ENCODE results near the gene CORO2B. TPM values are rescaled to one million over a fixed set of nuclear protein-coding genes. Genes with fewer than 3 reads are reported as not detected.
"Not testable (repeated sequence)": the region's sequence is repeated elsewhere in the genome, so short reads cannot be mapped to it uniquely, and the experiment has no call there.

The CORO2B gene
- total RNA-seq, 1 experiment from 2014 or later = not detected

GRCh38 chr15:68603951-68604350 is 25.2 kb downstream of the CORO2B start:
- no peak for DNase-seq (ENCODE audit: extremely low read depth, low read depth)

GRCh38 chr15:68604840-68605478 is 26.2 kb downstream of the CORO2B start:
- DNase-seq (ENCODE audit: extremely low read depth, low read depth) = not testable (repeated sequence)

GRCh38 chr15:68606375-68606774 is 27.6 kb downstream of the CORO2B start:
- no peak for DNase-seq (ENCODE audit: extremely low read depth, low read depth)

- no peak for DNase-seq (ENCODE audit: extremely low read depth, low read depth)
These were observed 29.5 kb downstream of the CORO2B start for GRCh38 chr15:68608206-68608843.

- DNase-seq (ENCODE audit: extremely low read depth, low read depth) = no peak
These were observed 30.0 kb downstream of the CORO2B start for GRCh38 chr15:68608844-68609232.

- DNase-seq (ENCODE audit: extremely low read depth, low read depth) = no peak
These were observed 30.8 kb downstream of the CORO2B start for GRCh38 chr15:68609629-68610028.

- DNase-seq (ENCODE audit: extremely low read depth, low read depth) = no peak
These were observed 32.0 kb downstream of the CORO2B start for GRCh38 chr15:68610825-68611224.

- DNase-seq (ENCODE audit: extremely low read depth, low read depth) = no peak
These were observed 33.7 kb downstream of the CORO2B start for GRCh38 chr15:68612503-68612902.

GRCh38 chr15:68612979-68613740 is 34.4 kb downstream of the CORO2B start:
- no peak for DNase-seq (ENCODE audit: extremely low read depth, low read depth)

GRCh38 chr15:68614286-68615035 is 35.7 kb downstream of the CORO2B start:
- no peak for DNase-seq (ENCODE audit: extremely low read depth, low read depth)

- DNase-seq (ENCODE audit: extremely low read depth, low read depth) = no peak
These were observed 36.5 kb downstream of the CORO2B start for GRCh38 chr15:68615301-68615700.

GRCh38 chr15:68615811-68616210 is 37.0 kb downstream of the CORO2B start:
- DNase-seq (ENCODE audit: extremely low read depth, low read depth) = no peak

GRCh38 chr15:68616397-68616796 is 37.6 kb downstream of the CORO2B start:
- no peak for DNase-seq (ENCODE audit: extremely low read depth, low read depth)

- no peak for DNase-seq (ENCODE audit: extremely low read depth, low read depth)
These were observed 38.2 kb downstream of the CORO2B start for GRCh38 chr15:68617001-68617400.

GRCh38 chr15:68617777-68618176 is 39.0 kb downstream of the CORO2B start:
- no peak for DNase-seq (ENCODE audit: extremely low read depth, low read depth)

- no peak for DNase-seq (ENCODE audit: extremely low read depth, low read depth)
These were observed 39.6 kb downstream of the CORO2B start for GRCh38 chr15:68618394-68618793.

GRCh38 chr15:68618908-68619698 is 40.3 kb downstream of the CORO2B start:
- DNase-seq (ENCODE audit: extremely low read depth, low read depth) = no peak

- no peak for DNase-seq (ENCODE audit: extremely low read depth, low read depth)
These were observed 42.1 kb downstream of the CORO2B start for GRCh38 chr15:68620721-68621527.

GRCh38 chr15:68621535-68621934 is 42.7 kb downstream of the CORO2B start:
- no peak for DNase-seq (ENCODE audit: extremely low read depth, low read depth)
